A673 (cell line): ENCODE results near the gene RP2.

Experiments used
- EZH2 ChIP-seq: fragments of 200-600 bp; sonication (generic); IDR thresholded peaks from 2 replicates; pipeline ENCODE4 v1.6.1; 2017; ENCODE audit warnings: borderline replicate concordance, low read depth, mild to moderate bottlenecking, mixed read lengths, antibody characterized with exemption, low read length; ENCODE audit not compliant: poor library complexity, severe bottlenecking
- TF ChIP-seq, protein P1 (sequence below): fragments of 300-800, 200-600 bp; sonication (generic); conservative IDR thresholded peaks from 2 replicates; pipeline ENCODE4 v1.5.1; 2017; ENCODE audit warnings: low read depth, mild to moderate bottlenecking, antibody characterized with exemption, low read length, moderate library complexity, mixed read lengths

DNA sequence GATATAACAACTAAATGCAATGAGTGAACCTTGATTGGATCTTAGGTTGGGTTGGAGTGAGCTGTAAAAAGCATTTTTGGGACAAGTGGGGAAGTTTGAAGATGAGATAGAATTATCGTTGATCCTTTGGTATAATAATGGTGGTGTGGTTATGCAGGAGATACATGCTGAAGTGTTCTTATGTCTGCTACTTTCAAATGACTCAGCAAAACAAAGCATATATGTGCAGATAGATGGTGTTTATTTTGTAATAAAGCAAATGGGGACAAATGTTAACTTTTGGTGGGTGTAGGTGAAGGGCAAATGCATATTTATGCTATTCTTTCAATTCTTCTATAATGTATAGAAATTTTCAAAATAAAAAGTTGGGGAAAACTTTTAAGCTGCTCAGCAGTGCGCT lies 26.2 kb downstream of the RP2 start:
- TF ChIP-seq, protein P1, sequence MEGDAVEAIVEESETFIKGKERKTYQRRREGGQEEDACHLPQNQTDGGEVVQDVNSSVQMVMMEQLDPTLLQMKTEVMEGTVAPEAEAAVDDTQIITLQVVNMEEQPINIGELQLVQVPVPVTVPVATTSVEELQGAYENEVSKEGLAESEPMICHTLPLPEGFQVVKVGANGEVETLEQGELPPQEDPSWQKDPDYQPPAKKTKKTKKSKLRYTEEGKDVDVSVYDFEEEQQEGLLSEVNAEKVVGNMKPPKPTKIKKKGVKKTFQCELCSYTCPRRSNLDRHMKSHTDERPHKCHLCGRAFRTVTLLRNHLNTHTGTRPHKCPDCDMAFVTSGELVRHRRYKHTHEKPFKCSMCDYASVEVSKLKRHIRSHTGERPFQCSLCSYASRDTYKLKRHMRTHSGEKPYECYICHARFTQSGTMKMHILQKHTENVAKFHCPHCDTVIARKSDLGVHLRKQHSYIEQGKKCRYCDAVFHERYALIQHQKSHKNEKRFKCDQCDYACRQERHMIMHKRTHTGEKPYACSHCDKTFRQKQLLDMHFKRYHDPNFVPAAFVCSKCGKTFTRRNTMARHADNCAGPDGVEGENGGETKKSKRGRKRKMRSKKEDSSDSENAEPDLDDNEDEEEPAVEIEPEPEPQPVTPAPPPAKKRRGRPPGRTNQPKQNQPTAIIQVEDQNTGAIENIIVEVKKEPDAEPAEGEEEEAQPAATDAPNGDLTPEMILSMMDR = no peak
- no peak for TF ChIP-seq EZH2
